ENCODE results near the gene ADH5.

GRCh38 chr4:99091216-99091575 is 2.6 kb upstream of the ADH5 start:
- TF ChIP-seq, protein P1, sequence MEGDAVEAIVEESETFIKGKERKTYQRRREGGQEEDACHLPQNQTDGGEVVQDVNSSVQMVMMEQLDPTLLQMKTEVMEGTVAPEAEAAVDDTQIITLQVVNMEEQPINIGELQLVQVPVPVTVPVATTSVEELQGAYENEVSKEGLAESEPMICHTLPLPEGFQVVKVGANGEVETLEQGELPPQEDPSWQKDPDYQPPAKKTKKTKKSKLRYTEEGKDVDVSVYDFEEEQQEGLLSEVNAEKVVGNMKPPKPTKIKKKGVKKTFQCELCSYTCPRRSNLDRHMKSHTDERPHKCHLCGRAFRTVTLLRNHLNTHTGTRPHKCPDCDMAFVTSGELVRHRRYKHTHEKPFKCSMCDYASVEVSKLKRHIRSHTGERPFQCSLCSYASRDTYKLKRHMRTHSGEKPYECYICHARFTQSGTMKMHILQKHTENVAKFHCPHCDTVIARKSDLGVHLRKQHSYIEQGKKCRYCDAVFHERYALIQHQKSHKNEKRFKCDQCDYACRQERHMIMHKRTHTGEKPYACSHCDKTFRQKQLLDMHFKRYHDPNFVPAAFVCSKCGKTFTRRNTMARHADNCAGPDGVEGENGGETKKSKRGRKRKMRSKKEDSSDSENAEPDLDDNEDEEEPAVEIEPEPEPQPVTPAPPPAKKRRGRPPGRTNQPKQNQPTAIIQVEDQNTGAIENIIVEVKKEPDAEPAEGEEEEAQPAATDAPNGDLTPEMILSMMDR (conservative IDR thresholded peaks at IDR 0.05; ENCODE audit: low read length): no peak
- TF ChIP-seq EZH2phosphoT487 (IDR thresholded peaks at IDR 0.05; ENCODE audit: borderline replicate concordance, low read depth, low read length): no peak
